Cardiac fibroblast (primary cell): ENCODE results near the gene PAPPA2.

Experiments used
- DNase-seq, 2 donors: peaks; one replicate each; pipeline versions ENCODE4 v3.0.0 to v3.0.0-alpha.2; 2010; ENCODE audit warnings: low read depth in 2 of 2
- H3K4me3 ChIP-seq, 2 donors: replicated peaks in 1 of 2; 1 replicate in 1 of 2; 2 replicates in 1 of 2; pipeline ENCODE4 v1.5.1; 2011; ENCODE audit warnings: low read depth in 2 of 2, low read length in 2 of 2, mild to moderate bottlenecking in 2 of 2, moderate library complexity in 1 of 2
- CTCF ChIP-seq: IDR thresholded peaks from one replicate; pipeline ENCODE4 v1.5.1; 2011; ENCODE audit warnings: low read depth, mild to moderate bottlenecking, low read length, inconsistent platforms

PAPPA2 gene

DNA sequence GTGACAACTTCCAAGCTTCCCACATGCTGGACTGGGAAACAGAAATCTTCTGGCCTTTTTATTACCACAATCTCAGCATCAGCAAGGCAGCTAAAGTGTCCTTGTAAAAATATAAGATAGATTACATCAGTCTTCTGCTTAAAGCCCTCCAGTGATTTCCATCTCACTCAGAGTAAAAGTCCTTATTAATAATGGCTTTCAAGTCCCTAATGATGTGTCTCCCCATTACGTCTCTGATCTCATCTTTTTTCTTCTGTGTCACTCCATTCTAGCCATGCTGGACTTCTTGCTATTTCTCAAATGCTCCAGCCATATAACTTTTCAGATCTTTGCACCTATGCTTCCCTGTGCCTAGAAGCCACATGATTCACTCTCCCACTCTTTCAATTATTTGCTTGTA lies 22.1 kb downstream of the PAPPA2 start:
- no peak for DNase-seq
- TF ChIP-seq CTCF = no peak
- no peak overlapping the region for H3K4me3 ChIP-seq

DNA sequence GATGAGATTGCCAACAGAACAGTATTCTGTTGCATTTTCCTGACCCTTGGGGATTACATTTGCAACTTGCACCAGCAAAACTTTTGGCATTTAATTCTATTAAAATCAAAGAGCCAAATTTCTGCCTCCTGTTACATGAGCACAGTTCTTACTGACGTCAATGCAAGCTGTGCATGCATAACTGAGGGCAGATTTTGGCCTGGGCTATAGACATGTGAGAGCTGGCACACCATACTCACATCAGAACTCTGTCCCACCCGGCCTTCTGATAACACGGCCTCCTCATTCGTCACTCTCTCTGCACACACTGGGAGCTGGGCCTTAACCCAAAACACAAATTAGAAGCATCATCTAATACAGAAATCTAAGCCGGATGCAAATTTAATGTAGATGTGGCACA lies 31.5 kb downstream of the PAPPA2 start:
- TF ChIP-seq CTCF = no peak
- DNase-seq = no peak
- H3K4me3 ChIP-seq = no peak overlapping the region

GRCh38 chr1:176499671-176500070 lies 36.7 kb downstream of the PAPPA2 start:
- no peak for DNase-seq
- no peak overlapping the region for H3K4me3 ChIP-seq
- no peak for TF ChIP-seq CTCF

DNA sequence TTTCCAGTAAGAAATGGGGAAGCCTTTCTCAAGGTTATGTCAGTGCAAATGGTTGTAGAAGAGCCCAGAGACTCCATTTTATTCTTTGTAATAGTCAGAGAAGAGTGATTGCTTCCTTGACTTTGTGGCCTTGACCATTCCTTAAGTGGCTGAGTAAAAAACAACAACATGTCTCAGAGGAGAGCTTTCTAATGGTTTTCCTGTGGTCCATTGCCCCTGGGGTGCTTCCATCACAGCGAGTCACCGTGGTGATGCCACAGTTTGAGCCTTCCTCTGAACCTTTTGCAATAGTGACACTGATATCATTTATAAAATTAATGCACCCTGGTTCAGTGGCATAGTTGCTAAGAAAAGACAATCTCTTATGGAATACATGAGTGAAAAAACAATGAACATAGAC lies 38.6 kb downstream of the PAPPA2 start:
- no peak overlapping the region for H3K4me3 ChIP-seq
- TF ChIP-seq CTCF = no peak
- no peak for DNase-seq

DNA sequence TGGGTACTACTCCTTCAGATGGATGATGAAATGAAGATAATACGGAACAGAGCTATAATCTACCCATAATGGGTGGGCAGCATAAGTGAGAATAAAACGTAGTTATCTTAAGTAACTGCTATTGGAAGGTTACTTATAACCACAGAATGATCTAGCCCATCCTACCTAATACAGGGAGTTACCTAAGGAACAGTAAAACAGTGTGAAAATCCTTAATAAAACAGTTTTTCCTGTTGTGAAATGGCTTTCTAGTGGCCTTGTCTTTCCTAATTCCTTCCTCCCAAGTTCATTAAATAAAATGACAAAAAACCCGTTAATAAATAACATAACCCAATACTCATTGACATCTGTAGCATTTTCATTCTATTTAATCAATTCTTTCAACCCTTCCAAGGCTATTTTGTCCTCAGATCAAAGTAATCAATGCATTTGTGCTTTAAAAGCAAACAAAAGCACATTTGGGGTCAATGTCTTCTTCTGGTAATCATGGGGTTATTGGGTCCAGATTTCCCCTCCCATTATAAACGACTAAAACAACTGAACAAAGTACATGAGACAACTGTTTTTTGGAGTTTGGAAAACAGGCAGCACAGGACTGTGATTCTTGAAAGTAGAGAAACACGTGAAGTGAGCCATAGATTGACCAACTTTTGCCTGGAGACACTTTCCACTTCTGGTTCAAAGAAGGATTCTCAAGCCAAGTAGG lies 42.0 kb downstream of the PAPPA2 start:
- no peak for DNase-seq
- H3K4me3 ChIP-seq = no peak overlapping the region
- no peak for TF ChIP-seq CTCF

DNA sequence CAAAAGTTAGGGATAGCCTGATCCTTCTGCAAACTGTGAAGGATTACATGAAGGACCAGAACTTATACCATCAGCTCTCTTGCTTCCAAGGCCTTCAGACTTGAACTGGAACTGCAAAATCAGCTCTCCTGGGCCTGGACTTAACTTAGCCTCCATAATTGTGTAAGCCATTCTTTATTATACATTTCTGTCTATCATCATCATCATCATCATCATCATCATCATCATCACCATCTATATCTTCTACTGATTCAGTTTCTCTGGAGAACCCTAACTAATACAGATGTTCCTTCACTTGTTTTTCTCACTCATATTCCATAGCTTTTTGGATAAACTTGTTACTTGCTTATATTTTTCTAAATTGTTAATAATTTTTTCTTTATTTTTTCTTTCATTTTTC lies 50.0 kb downstream of the PAPPA2 start:
- no peak overlapping the region for H3K4me3 ChIP-seq
- no peak for DNase-seq
- no peak for TF ChIP-seq CTCF

- H3K4me3 ChIP-seq = no peak overlapping the region
- no peak for TF ChIP-seq CTCF
- peak; percentile 3 to 48 for DNase-seq
Observed at GRCh38 chr1:176515310-176515709, 52.3 kb downstream of the PAPPA2 start.
